Stimulated activated CD4-positive, alpha-beta T cell treated with anti-CD3 and anti-CD28 coated beads, Interleukin-12 subunit alpha, Interleukin-12 subunit beta, amount 100 ng/mL, for 4 hours (primary cell): ENCODE data around the gene ADD2.

Experiments used
- DNase-seq: peaks from one replicate; pipeline ENCODE4 v3.0.0-alpha.2; 2020

The ADD2 gene

GRCh38 chr2:70779911-70780545 lies 12.0 kb upstream of the ADD2 start:
- no peak for DNase-seq

- DNase-seq = no peak
Measured at GRCh38 chr2:70779491-70779890, 11.5 kb upstream of the ADD2 start.

- DNase-seq = no peak
Measured at GRCh38 chr2:70778676-70779075, 10.7 kb upstream of the ADD2 start.

GRCh38 chr2:70777450-70777849 lies 9.4 kb upstream of the ADD2 start:
- no peak for DNase-seq

GRCh38 chr2:70776266-70776665 lies 8.3 kb upstream of the ADD2 start:
- no peak for DNase-seq

- no peak for DNase-seq
Measured at GRCh38 chr2:70775141-70775540, 7.1 kb upstream of the ADD2 start.

- DNase-seq = no peak
Measured at GRCh38 chr2:70772486-70773155, 4.6 kb upstream of the ADD2 start.

GRCh38 chr2:70771446-70771845 lies 3.4 kb upstream of the ADD2 start:
- DNase-seq = no peak

- DNase-seq = no peak
Measured at GRCh38 chr2:70769450-70769849, 1.4 kb upstream of the ADD2 start.

- no peak for DNase-seq
Measured at GRCh38 chr2:70768590-70769085, 638 bp upstream of the ADD2 start.

GRCh38 chr2:70767079-70767698 lies 811 bp downstream of the ADD2 start:
- DNase-seq = peak; percentile 10

GRCh38 chr2:70766357-70767078 lies 1.5 kb downstream of the ADD2 start:
- DNase-seq = no peak

GRCh38 chr2:70765507-70765906 lies 2.5 kb downstream of the ADD2 start:
- no peak for DNase-seq

- DNase-seq = no peak
Measured at GRCh38 chr2:70759446-70759845, 8.6 kb downstream of the ADD2 start.

- no peak for DNase-seq
Measured at GRCh38 chr2:70757966-70758365, 10.0 kb downstream of the ADD2 start.

- DNase-seq = no peak
Measured at GRCh38 chr2:70757360-70757759, 10.6 kb downstream of the ADD2 start.

GRCh38 chr2:70756128-70756527 lies 11.9 kb downstream of the ADD2 start:
- no peak for DNase-seq

- DNase-seq = no peak
Measured at GRCh38 chr2:70753902-70754301, 14.1 kb downstream of the ADD2 start.

GRCh38 chr2:70753031-70753430 lies 15.0 kb downstream of the ADD2 start:
- DNase-seq = no peak

- no peak for DNase-seq
Measured at GRCh38 chr2:70752396-70752795, 15.6 kb downstream of the ADD2 start.

GRCh38 chr2:70751881-70752280 lies 16.1 kb downstream of the ADD2 start:
- DNase-seq = no peak

GRCh38 chr2:70750320-70750719 lies 17.7 kb downstream of the ADD2 start:
- DNase-seq = no peak

GRCh38 chr2:70748002-70748784 lies 19.8 kb downstream of the ADD2 start:
- no peak for DNase-seq
